ENCODE measurements around the gene CRAT.

DNA sequence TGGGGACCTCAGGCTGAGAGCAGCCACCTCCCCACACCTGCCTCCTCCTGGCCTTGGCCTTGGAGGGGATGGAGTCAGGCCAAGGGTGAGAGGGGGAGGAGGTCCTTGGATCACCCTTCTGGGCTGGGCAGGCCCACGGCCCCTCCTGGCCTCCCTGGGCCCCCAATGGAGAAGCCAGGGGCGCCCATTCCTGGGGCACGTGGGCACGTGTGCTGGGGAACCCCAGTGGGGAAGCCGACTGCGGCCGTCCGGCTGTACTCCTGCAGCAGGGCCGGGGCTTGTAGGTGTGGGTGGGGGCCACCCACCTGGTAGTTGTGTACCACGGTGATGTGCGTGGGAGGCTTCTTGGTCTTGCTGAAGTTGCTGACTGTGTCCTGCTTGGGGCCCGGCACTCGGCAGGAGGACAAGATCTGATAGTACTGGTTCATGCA lies 8.5 kb downstream of the CRAT start:
- TF ChIP-seq, protein P1, sequence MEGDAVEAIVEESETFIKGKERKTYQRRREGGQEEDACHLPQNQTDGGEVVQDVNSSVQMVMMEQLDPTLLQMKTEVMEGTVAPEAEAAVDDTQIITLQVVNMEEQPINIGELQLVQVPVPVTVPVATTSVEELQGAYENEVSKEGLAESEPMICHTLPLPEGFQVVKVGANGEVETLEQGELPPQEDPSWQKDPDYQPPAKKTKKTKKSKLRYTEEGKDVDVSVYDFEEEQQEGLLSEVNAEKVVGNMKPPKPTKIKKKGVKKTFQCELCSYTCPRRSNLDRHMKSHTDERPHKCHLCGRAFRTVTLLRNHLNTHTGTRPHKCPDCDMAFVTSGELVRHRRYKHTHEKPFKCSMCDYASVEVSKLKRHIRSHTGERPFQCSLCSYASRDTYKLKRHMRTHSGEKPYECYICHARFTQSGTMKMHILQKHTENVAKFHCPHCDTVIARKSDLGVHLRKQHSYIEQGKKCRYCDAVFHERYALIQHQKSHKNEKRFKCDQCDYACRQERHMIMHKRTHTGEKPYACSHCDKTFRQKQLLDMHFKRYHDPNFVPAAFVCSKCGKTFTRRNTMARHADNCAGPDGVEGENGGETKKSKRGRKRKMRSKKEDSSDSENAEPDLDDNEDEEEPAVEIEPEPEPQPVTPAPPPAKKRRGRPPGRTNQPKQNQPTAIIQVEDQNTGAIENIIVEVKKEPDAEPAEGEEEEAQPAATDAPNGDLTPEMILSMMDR (IDR thresholded peaks at IDR 0.05; ENCODE audit: insufficient read depth, low read length) = no peak
- TF ChIP-seq, protein P2, sequence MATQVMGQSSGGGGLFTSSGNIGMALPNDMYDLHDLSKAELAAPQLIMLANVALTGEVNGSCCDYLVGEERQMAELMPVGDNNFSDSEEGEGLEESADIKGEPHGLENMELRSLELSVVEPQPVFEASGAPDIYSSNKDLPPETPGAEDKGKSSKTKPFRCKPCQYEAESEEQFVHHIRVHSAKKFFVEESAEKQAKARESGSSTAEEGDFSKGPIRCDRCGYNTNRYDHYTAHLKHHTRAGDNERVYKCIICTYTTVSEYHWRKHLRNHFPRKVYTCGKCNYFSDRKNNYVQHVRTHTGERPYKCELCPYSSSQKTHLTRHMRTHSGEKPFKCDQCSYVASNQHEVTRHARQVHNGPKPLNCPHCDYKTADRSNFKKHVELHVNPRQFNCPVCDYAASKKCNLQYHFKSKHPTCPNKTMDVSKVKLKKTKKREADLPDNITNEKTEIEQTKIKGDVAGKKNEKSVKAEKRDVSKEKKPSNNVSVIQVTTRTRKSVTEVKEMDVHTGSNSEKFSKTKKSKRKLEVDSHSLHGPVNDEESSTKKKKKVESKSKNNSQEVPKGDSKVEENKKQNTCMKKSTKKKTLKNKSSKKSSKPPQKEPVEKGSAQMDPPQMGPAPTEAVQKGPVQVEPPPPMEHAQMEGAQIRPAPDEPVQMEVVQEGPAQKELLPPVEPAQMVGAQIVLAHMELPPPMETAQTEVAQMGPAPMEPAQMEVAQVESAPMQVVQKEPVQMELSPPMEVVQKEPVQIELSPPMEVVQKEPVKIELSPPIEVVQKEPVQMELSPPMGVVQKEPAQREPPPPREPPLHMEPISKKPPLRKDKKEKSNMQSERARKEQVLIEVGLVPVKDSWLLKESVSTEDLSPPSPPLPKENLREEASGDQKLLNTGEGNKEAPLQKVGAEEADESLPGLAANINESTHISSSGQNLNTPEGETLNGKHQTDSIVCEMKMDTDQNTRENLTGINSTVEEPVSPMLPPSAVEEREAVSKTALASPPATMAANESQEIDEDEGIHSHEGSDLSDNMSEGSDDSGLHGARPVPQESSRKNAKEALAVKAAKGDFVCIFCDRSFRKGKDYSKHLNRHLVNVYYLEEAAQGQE (IDR thresholded peaks at IDR 0.05; ENCODE audit: insufficient replicate concordance, low read depth) = no peak
